ENCODE results near the gene CEP295NL.

- TF ChIP-seq, protein P1, sequence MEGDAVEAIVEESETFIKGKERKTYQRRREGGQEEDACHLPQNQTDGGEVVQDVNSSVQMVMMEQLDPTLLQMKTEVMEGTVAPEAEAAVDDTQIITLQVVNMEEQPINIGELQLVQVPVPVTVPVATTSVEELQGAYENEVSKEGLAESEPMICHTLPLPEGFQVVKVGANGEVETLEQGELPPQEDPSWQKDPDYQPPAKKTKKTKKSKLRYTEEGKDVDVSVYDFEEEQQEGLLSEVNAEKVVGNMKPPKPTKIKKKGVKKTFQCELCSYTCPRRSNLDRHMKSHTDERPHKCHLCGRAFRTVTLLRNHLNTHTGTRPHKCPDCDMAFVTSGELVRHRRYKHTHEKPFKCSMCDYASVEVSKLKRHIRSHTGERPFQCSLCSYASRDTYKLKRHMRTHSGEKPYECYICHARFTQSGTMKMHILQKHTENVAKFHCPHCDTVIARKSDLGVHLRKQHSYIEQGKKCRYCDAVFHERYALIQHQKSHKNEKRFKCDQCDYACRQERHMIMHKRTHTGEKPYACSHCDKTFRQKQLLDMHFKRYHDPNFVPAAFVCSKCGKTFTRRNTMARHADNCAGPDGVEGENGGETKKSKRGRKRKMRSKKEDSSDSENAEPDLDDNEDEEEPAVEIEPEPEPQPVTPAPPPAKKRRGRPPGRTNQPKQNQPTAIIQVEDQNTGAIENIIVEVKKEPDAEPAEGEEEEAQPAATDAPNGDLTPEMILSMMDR (IDR thresholded peaks at IDR 0.05), result no peak
- no peak for TF ChIP-seq POLR2A (IDR thresholded peaks at IDR 0.05)
Measured at GRCh38 chr17:78889531-78889930, 13.5 kb downstream of the CEP295NL start.

Data from uterus (tissue), 2 donors.